Stimulated activated naive CD4-positive, alpha-beta T cell (primary cell): ENCODE results near the gene CRIM1.

ENCODE experiments used
- DNase-seq, 6 experiments: peaks; one replicate each; lab custom pipeline; 2025; lab: John Stamatoyannopoulos, UW

Gene CRIM1

DNA sequence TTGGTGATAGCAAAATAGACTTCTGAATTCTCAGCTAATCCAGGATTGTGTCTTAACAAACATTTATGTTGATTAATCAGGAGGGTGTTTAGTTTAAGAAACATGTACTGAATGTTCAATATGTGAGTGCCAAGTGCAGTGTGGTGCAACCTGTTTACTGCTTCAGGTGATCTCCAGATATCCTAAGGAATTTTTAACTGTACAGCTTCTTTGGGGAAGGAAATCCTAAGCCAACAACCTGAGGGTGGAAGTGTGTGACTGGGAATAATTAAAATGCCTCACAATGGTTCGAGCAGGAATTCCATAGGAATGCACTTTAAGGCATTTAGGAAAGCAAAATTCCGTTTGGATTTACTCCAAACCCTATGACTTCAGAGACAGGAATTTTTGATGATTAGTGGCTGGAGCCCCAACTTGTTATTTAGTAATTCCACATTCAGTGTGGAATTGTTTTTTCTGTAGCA, 16.4 kb downstream of the CRIM1 start:
- DNase-seq = no peak

DNA sequence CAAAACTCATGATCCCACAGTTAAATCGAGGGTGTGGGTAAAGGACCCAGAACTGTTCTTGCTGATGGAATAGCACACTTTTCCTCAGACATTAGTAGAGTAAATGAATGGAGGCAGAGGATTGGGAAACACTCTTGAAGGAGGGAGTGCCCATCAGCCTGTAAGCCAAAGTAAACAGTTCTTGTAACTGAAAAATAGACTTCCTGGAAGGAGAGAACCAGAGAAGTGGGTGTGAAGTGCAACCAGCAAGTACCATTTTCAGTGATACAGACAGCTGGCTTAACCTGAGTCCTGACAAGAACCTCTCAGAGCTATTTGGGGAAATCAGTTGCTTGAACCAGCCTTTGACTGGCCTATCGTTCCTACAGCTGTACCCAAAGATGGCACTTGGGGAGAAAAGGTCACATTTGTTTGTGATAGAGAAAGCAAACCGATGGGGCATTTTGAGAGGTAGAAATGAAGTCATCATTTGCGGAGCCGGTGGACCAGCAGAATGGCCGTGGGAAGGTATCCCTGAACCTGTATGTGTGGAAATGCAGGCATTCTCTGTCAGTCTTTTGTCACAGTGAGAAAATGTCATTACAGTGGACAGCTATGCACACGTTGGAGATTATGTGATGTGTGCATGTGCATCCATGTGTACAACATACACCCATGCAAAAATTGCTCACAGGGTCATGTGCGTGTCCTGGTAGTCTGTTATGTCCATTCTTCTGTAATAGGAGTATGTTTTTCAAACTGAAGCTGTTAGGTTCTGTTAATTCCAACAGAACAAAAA, 17.8 kb downstream of the CRIM1 start:
- no peak for DNase-seq

DNA sequence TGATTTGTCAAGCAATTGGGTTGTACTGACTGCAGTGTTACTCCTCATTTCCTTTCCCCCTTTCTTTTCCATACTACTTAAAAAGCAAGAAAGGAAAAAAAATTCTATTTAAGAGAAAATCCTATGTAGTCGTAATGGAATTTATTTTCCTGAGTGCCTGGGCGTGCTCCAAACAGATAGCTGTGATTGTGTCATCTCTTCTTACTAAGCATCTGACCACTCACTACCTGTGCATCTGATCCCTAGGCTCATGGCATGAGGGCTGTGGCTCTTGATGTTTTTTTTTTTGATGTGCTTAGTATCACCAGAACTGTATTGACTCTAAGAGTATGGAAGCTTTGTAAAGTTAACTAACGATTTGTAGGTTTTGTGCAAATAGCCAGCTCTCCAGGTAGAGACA, 19.0 kb downstream of the CRIM1 start:
- no peak for DNase-seq

DNA sequence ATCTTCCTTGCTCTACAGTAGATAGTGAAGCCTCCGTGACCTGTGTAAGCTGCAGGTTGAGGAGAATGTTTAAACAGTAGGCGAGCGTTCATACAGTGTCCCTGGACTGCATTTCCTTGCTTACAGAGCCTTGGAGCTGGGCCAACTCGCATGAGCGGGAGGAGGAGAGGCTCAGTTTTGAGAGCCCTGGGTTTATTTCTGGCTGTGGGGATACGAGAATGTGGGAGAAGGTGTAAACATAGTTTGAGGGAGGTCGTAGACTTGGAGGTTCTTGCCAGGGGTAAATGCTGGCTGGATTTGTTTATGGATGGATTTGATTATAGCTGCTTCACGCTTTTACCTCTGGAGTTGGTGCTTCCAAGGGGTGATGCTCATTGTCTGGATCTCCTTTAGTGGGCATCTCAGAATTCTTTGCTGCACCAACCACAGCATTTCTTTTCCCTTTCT, 20.8 kb downstream of the CRIM1 start:
- DNase-seq = no peak

DNA sequence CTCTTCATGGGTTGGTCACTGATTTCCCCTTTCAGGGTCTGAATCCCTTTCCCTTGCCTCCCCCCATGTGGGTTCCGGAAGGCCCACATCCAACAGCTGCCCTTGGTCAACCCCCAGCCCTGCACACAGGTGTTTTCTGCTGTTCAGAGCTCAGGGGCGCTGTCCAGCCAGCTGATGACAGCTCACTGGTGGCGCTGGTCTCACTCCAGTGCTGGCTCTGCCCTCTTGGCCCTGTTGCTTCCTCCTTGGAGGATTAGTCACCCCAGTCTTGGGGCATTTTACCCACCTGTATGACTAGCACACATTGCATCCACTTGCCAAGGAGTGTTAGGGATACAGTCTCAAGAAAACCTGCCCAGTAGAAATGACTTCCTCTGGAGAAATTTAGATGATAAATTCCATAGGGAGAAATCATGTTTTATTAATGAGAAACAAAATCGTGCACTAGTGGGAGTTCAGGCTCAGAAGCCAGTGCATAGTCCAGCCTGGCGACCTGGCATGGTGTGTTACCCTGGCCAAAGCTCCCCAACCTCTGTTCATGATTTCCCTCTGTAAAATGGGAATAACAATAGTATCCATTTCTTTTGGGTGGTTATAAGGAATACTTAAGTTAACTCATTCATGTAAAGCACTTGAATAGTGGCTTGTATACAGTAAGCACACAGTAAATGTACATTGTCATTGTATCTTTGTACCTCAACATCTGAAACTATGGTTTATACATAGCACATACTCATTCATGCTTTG, 21.6 kb downstream of the CRIM1 start:
- DNase-seq = no peak

DNA sequence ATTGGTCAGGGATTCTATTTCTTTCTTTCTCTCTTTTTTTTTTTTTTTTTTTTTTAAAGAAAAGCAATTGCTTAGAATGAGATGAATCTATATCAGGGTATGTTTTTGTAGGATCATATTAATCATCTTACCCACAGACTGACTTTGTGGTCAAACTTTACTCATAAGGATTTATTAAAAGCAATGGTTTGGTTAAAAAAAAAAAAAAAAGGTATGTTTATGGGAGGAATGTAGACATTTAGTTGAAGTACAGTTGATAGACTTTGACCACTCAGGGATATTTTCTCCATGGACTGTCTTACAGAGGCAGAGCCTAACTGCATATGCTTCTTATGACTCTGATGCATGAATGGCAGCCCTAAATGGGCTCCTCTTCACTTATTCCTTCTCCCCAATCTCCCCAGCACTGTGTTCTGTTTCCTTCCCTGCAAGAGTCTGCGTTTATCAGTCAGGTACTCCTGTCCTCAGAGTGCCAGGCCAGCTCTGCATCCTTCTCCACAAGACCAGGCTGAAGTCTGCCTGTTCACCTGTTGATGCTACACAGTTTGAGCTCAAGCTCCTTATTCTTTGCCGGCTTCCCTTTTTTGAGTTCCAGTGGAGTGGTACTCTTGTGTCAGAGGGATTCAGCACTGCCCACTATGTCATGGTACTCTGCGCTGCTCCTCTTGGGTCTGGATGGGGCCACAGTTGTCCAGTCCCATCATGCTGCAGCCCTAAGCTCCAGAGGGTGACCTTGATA, 24.3 kb downstream of the CRIM1 start:
- DNase-seq = no peak

DNA sequence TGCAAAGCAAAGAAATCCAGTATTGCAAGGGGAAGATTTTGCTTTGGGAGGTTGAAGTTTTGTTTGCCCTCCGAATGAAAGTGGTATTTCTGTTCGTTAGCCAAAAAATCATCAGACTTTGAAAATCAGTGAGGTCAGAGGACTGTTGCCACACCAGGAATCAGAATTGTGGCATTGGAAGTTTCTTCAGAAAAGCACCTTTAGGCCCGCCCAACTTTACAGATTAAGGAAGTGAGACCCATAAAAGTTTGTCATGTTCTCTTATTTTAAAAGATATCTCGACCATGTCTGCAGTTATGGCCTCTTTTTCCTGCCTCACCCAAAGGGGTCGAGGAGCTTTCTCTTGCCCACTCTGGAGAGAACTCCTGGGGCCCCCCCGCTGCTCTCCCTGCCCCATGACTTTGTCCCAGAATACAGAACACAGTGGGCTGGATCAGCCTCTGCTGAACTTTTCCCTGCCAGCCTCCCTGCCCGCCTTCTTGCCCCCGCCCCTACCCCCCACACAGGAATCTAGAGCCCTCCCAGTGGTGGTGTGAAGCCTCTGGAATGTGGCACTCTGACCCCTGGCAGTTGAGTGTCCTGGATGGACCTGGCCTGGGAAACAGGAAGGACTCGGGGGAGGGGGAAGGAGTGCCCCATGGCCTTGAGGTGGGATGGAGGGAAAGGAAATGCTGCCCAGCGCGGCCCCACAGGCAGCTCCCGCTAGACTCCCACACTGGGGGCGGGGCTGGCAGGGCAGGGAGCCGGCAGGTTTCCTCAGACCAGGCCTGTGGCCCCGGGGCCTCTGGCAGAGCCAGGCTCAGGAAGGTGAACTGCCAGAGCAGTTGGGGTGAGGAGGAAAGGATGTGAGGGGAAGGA, 25.3 kb downstream of the CRIM1 start:
- DNase-seq = no peak

DNA sequence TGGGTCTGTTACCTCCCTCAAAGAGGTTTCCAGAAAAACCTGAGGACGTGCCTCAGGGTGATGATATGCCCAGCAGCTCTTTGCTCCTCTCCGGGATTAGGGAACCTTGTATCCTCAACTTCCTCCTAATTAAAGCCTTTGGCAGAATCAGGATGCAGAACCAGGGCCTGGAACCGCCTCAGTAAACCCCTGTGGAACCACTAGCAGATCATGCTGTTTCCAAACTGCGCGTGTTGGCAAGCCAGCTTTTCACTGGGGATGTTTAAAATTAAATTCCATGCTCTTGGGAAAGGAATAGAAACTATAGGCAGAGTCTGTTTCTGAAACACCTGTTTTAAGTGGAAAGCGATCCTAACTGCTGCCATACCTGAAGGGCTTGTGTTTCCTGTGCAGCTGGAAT, 26.4 kb downstream of the CRIM1 start:
- DNase-seq = no peak

DNA sequence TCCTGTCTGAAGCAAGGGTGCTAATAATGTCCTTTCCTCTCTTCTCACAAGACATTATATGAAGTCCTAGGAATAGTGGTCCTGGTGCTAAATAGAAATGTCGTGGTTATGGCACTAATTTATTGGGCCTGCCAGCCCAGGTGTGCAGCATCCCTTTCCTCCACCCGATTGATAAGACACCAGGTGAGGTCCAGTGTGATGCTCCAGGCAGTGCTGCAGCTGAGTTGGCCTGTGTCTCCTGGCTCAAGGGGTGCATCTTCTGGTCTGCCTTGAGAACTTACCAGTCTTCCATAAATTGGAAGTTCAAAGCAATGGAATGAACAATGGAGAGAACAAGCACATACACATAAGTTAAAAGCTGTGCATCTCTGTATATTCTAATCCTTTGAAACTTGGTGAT, 26.9 kb downstream of the CRIM1 start:
- DNase-seq = no peak

DNA sequence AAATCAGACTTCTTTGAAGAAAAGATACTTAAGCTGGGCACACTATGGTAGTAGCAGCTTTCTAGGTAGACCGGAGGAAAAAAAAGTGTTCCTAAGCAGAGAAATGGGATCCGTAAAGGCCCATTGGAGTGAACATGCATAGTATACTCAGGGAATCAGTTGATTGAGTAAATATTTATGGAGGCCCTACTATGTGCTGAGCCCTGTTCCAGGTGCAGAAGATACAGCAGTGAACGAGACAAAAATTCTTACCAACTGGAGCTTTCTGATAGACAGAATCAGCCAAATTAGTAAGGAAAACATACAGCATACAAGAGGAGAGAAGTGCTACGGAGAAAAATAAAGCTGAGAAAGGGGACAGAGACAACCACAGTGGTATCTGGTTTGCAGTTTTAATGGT, 28.1 kb downstream of the CRIM1 start:
- no peak for DNase-seq

DNA sequence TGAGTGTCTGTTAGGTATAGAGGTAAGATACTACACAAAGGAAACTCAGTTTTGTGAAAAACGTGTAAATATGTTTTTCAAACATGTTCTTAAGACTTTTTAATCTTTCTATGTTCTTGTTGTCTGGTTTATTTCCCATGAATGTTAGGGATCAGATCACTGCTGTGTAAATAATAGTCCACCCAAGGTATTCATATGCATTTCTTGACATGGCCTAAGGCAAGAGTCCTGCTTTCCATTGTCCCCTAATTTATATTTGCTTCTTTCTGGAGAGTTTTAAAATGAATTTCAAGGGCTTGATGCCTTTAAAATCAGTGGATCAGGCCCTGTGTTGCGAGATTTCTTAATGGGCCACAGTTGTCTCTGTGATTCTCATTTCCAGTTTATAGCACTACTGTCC, 28.9 kb downstream of the CRIM1 start:
- no peak for DNase-seq

DNA sequence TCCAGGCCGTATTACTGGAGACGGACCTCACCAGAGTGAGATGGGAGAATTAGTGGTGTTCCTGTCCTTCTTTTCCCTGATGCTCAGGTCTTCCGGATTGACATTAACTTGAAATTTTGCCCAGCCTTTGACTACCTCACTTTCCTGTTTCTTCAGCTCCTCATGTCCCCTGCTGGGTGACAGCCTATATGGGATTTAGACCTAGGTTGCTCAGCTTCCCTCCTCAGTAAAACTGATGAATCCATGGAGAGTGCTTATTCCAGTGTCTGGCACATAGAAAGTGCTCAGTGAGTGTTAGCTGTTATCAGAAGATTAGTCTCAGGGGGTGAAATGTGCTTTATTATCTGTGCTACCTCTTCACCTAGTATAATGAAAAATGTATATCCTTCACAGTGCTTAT, 30.0 kb downstream of the CRIM1 start:
- no peak for DNase-seq

DNA sequence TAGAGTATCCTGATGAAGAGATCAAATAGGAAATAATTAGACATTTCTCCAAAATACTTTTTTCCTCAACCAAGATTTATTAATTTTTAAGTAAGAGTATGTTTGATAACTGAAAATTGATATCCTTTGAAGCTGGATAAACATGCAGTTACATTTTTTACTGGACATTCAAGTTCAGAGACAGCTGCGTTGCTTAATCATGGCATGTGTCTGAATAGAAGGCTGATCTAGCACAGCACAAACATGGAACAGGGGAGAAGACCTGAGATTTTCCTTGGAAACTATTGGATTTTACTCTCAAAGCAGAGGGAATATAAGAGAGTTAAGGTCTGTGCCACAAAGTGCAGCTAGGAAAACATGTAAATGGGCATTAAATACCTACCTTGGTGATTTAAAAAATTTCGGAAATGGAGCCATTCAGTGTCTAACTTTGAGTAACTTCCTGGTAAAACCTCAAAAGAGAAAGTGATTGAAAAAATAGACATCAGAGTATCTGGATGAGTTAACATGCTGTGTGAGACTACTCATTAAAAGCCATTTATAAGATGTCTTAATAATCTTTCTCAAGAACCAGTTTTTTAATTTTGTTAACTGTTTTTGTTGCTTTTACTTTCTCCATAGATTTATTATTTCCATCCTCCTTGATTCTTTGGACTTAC, 31.8 kb downstream of the CRIM1 start:
- no peak for DNase-seq

DNA sequence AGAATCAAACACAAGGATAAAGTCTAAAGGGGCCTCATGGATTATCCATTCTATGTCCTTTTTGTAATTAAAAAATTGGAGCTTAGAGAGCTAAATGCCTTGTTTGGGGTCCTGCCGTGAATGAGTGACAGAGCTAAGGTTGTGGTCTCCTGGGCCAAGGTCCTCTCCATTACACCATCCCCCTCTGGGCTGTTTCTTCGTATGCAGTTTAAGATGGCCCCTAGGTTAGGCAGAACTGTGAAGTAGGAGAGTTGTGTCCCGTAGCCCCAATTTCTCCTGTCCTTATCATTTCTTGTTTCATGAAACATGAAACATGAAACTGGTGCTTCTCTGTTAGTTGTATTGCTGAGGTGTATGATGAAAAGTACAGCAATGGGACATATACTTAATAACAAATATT, 32.9 kb downstream of the CRIM1 start:
- no peak for DNase-seq

DNA sequence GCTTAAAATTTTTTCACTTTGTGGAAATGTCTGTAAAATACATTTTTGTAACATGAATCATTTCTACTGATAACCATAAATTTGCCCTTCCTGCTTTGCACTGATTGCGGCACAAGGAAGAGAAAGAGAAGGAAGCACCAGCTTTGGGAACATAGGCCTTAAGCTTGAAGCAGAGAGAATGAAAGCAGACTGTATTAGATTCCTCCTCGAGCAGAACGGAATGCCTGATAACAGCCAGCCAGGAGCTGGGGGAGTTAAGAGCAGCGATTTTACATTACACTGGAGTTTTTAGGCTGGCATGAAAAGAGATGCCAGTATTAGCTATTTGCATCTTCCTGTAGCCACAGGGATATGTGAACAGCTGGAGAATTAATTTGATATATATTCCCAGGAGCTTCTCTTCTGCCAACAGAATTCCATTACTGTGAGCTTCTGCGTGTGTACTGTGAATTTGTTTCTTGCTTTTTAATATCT, 33.5 kb downstream of the CRIM1 start:
- no peak for DNase-seq

DNA sequence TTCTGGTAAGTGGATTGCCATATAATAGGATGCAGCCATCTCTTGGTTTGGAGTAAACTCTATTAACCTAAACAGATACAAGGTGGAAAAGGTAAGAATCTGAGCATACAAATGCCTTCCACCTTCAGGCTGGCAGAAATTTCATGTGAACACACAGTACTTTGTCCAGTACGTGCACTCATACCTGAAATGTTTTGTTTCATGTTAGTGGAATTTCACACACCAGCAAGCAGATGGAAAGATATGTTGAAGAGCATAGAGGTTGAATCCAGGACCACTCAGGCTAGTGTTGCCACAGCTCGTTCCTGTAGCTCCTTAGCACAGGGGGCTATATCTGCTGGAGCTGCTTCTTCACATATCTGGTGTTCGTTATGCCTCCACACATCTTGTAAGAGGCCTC, 34.0 kb downstream of the CRIM1 start:
- no peak for DNase-seq

DNA sequence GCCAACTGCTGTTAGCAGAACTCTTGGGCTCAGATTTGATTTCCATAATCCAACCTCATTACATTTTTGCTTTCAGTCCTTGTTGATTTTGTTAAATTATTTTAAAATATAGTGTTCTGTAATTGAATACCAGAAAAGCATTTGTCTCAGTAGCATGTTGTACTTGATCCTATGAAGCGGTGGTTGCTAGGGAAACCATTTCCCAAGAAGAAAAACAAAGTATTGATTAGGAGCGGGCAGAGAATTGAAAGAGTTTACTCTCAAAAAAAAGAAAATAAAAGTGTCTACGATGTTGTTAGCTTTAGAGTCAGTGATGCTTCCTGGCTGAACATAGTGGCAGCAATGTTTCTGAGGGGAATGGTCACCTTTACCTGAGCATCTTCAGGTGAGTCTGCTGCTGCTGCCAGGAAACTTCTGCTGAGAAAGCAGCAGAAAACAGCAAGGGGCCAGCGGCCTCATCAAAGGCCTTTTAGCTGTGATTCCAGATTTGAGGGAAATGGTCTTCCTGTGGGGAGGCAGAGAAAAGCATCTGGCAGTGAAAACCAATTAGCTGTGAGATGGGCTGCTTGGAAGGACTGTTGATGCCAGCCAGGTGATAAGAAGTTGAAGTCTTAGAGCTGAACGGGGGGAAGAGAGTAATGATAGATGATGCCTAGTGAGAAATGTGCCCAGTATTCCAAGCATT, 37.1 kb downstream of the CRIM1 start:
- DNase-seq = no peak

DNA sequence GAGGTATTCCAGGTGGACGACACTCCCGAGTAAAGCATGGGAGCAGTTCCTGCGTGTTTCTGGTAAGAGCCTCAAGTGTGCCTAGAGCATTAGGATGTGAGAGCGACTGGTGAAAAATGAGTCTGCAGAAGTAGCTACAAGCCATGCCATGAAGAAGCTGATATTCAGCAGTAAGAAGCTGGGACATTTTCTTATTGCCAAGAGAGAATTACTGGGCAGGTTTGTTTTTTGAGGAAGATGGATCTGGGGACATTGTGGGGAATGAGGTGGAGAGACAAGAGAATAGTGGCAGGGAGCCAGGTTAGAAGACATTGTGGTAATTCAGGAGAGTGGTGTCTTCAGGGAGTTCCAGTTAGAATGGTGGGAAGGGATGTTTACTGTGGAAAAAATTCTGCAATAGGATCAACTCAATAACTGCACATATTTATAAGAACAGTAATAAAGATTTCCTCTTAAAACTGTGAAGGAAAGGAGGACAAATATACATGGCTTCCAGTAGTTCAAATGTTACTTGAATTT, 38.2 kb downstream of the CRIM1 start:
- DNase-seq = no peak

DNA sequence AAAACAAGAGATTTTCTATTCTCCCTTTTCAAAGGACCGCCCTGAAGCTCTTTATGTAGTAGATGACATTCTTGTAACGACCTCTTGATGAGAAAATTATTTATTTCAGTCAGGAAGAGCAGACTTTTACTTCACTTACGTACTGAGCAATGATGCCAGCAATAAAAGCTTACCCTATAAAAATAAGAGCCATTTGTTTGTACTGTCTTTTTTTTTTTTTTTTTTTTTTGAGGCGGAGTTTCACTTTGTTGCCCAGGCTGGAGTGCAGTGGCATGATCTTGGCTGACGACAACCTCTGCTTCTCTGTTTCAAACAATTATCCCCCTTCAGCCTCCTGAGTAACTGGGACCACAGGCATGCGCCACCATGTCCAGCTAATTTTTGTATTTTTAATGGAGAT, 39.2 kb downstream of the CRIM1 start:
- no peak for DNase-seq

DNA sequence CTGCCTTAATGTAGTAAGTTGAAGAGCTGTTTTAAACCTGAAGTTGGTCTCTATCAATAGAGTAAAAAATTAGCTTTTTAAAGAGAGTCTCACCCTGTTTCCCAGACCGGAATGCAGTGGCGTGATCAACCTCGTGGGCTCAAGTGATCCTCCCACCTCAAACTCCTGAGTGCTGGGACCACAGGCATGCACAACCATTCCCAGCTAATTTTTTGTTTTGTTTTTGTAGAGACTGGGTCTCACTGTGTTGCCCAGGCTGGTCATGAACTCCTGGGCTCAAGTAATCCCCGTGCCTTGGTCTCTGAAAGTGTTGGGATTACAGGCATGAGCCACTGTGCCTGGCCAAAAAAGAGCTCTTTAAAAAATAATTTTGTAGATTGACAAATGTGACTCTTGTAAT, 40.3 kb downstream of the CRIM1 start:
- no peak for DNase-seq
